ENCODE data around the gene RAC2. TPM values are rescaled to one million over a fixed set of nuclear protein-coding genes. Genes with fewer than 3 reads are reported as not detected.

RAC2 gene
- total RNA-seq, 1 experiment from 2014 or later: 90.5 TPM

GRCh38 chr22:37199103-37199759 lies 44.8 kb downstream of the RAC2 start:
- peak; percentile 91 for TF ChIP-seq CTCF (conservative IDR thresholded peaks at IDR 0.05)
- TF ChIP-seq EZH2 (IDR thresholded peaks at IDR 0.05; ENCODE audit: low read depth): no peak
- H3K4me3 ChIP-seq: peak overlapping the region; percentile 77
- CTCF ChIA-PET: interaction anchor here (0.6 to 1.4 kb wide), 16 partner anchors 12 to 669 kb away, joined by 3 to 13 read pairs (median 4); no protein-coding TSS in a partner anchor
- peak overlapping the region; percentile 94 for H2AFZ ChIP-seq
- H4K20me1 ChIP-seq (ENCODE audit: insufficient read depth): no peaks in the 10 kb centered on the region
- peak overlapping the region; percentile 96 for H3K4me2 ChIP-seq
- no peaks in the 10 kb centered on the region for H3K9me2 ChIP-seq (ENCODE audit: insufficient read depth)
- peaks cover 23% of the 10 kb centered on the region; the same call in 1 of the 2 replicates for H3K79me2 ChIP-seq (ENCODE audit: low read depth)
- peaks cover 31% of the 10 kb centered on the region for H3F3A ChIP-seq (ENCODE audit: insufficient read depth, low read depth)
- no peaks in the 10 kb centered on the region for H3K9me3 ChIP-seq (ENCODE audit: insufficient read depth, low read depth)
- POLR2A ChIA-PET (ENCODE audit: unreplicated experiment): interaction anchor here (0.6 to 1.3 kb wide), 6 partner anchors 9 to 423 kb away, joined by 3 to 21 read pairs (median 5); partner anchors contain the start of genes IFT27 and RAC2
- peaks cover 46% of the 10 kb centered on the region for H3K4me1 ChIP-seq (replicated peaks; ENCODE audit: insufficient read depth)
- intact Hi-C loops (cut with micrococcal nuclease; ENCODE audit: unreplicated experiment): loop anchor here (1.0 to 10.0 kb wide), 9 partner anchors 42 to 867 kb away; no protein-coding TSS in a partner anchor
- DNase-seq: peak; percentile 95 to 100
- no peaks in the 10 kb centered on the region for H3K27me3 ChIP-seq (ENCODE audit: insufficient read depth, low read depth)
- peak overlapping the region; percentile 94 for H3K27ac ChIP-seq
- no peaks in the 10 kb centered on the region for H3K36me3 ChIP-seq (ENCODE audit: low read depth)
- BruUV-seq (replicated peaks): no TSS peak

GRCh38 chr22:37198258-37199102 lies 45.6 kb downstream of the RAC2 start:
- H3K4me2 ChIP-seq: peak overlapping the region; percentile 96
- H3K4me3 ChIP-seq: peak overlapping the region; percentile 77
- H3K9me3 ChIP-seq (ENCODE audit: insufficient read depth, low read depth): no peaks in the 10 kb centered on the region
- no TSS peak for BruUV-seq (replicated peaks)
- TF ChIP-seq CTCF (conservative IDR thresholded peaks at IDR 0.05) (peak; percentile 95), EZH2 (IDR thresholded peaks at IDR 0.05; ENCODE audit: low read depth) (no peak)
- H3K27ac ChIP-seq: peak overlapping the region; percentile 94
- peaks cover 50% of the 10 kb centered on the region for H3K4me1 ChIP-seq (replicated peaks; ENCODE audit: insufficient read depth)
- H3K27me3 ChIP-seq (ENCODE audit: insufficient read depth, low read depth): no peaks in the 10 kb centered on the region
- ChIA-PET CTCF (interaction anchor here (0.6 to 1.6 kb wide), 7 partner anchors 31 to 668 kb away, joined by 3 to 11 read pairs (median 4); no protein-coding TSS in a partner anchor), POLR2A (ENCODE audit: unreplicated experiment) (interaction anchor here (0.6 to 1.3 kb wide), 8 partner anchors 8 to 422 kb away, joined by 3 to 21 read pairs (median 6); partner anchors contain the start of genes IFT27, MPST, RAC2 and TST)
- H2AFZ ChIP-seq: peak overlapping the region; percentile 84
- intact Hi-C loops (cut with micrococcal nuclease; ENCODE audit: unreplicated experiment): loop anchor here (1.0 to 10.0 kb wide), 11 partner anchors 32 to 866 kb away; no protein-coding TSS in a partner anchor
- no peaks in the 10 kb centered on the region for H4K20me1 ChIP-seq (ENCODE audit: insufficient read depth)
- H3K36me3 ChIP-seq (ENCODE audit: low read depth): no peaks in the 10 kb centered on the region
- H3K9me2 ChIP-seq (ENCODE audit: insufficient read depth): no peaks in the 10 kb centered on the region
- peak; percentile 81 to 92 for DNase-seq
- peaks cover 39% of the 10 kb centered on the region for H3F3A ChIP-seq (ENCODE audit: insufficient read depth, low read depth)
- H3K79me2 ChIP-seq (ENCODE audit: low read depth): peaks cover 23% of the 10 kb centered on the region; the same call in 1 of the 2 replicates
